ENCODE measurements around the gene BEST2. TPM values are rescaled to one million over a fixed set of nuclear protein-coding genes. Genes with fewer than 3 reads are reported as not detected.
A peak's percentile ranks its signal among the peaks of the same experiment; 100 is the strongest.

Gene BEST2
- total RNA-seq, 1 donor, result not detected

GRCh38 chr19:12730064-12730463 lies 21.5 kb upstream of the BEST2 start:
- no peak overlapping the region for H3K4me3 ChIP-seq (ENCODE audit: insufficient read depth, low read length)
- H3K79me2 ChIP-seq (ENCODE audit: insufficient read depth, low read length), result peaks cover 53% of the 10 kb centered on the region
- DNase-seq (ENCODE audit: insufficient read length, low spot score, missing footprints), result peak; percentile 21
- peaks cover 16% of the 10 kb centered on the region for H3K4me1 ChIP-seq (ENCODE audit: insufficient read depth, low read length)
- no peak overlapping the region for H3K4me2 ChIP-seq (ENCODE audit: insufficient read depth, low read length)
- H2AFZ ChIP-seq (ENCODE audit: low read length), result no peak overlapping the region
- H3K27me3 ChIP-seq (ENCODE audit: insufficient read depth, low read length), result no peaks in the 10 kb centered on the region
- no peak overlapping the region for H3K27ac ChIP-seq (ENCODE audit: low read depth, low read length)
- H4K20me1 ChIP-seq (ENCODE audit: insufficient read depth, low read length), result peaks cover 38% of the 10 kb centered on the region
- TF ChIP-seq, protein P1, sequence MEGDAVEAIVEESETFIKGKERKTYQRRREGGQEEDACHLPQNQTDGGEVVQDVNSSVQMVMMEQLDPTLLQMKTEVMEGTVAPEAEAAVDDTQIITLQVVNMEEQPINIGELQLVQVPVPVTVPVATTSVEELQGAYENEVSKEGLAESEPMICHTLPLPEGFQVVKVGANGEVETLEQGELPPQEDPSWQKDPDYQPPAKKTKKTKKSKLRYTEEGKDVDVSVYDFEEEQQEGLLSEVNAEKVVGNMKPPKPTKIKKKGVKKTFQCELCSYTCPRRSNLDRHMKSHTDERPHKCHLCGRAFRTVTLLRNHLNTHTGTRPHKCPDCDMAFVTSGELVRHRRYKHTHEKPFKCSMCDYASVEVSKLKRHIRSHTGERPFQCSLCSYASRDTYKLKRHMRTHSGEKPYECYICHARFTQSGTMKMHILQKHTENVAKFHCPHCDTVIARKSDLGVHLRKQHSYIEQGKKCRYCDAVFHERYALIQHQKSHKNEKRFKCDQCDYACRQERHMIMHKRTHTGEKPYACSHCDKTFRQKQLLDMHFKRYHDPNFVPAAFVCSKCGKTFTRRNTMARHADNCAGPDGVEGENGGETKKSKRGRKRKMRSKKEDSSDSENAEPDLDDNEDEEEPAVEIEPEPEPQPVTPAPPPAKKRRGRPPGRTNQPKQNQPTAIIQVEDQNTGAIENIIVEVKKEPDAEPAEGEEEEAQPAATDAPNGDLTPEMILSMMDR (IDR thresholded peaks at IDR 0.05; ENCODE audit: extremely low read depth, low read depth, low read length), result no peak
- H3K36me3 ChIP-seq (ENCODE audit: insufficient read depth, low read length), result peaks cover 42% of the 10 kb centered on the region
- H3K9me3 ChIP-seq (ENCODE audit: low read depth, low read length), result no peaks in the 10 kb centered on the region

GRCh38 chr19:12731337-12731736 lies 20.3 kb upstream of the BEST2 start:
- H3K4me2 ChIP-seq (ENCODE audit: insufficient read depth, low read length), result no peak overlapping the region
- no peaks in the 10 kb centered on the region for H3K27me3 ChIP-seq (ENCODE audit: insufficient read depth, low read length)
- H3K9me3 ChIP-seq (ENCODE audit: low read depth, low read length), result no peaks in the 10 kb centered on the region
- H2AFZ ChIP-seq (ENCODE audit: low read length), result no peak overlapping the region
- DNase-seq (ENCODE audit: insufficient read length, low spot score, missing footprints), result no peak
- H3K4me1 ChIP-seq (ENCODE audit: insufficient read depth, low read length), result peaks cover 18% of the 10 kb centered on the region
- H3K4me3 ChIP-seq (ENCODE audit: insufficient read depth, low read length), result no peak overlapping the region
- peaks cover 42% of the 10 kb centered on the region for H3K36me3 ChIP-seq (ENCODE audit: insufficient read depth, low read length)
- H3K79me2 ChIP-seq (ENCODE audit: insufficient read depth, low read length), result peaks cover 53% of the 10 kb centered on the region
- no peak overlapping the region for H3K27ac ChIP-seq (ENCODE audit: low read depth, low read length)
- TF ChIP-seq, protein P1 (IDR thresholded peaks at IDR 0.05; ENCODE audit: extremely low read depth, low read depth, low read length), result no peak
- H4K20me1 ChIP-seq (ENCODE audit: insufficient read depth, low read length), result peaks cover 38% of the 10 kb centered on the region

DNA sequence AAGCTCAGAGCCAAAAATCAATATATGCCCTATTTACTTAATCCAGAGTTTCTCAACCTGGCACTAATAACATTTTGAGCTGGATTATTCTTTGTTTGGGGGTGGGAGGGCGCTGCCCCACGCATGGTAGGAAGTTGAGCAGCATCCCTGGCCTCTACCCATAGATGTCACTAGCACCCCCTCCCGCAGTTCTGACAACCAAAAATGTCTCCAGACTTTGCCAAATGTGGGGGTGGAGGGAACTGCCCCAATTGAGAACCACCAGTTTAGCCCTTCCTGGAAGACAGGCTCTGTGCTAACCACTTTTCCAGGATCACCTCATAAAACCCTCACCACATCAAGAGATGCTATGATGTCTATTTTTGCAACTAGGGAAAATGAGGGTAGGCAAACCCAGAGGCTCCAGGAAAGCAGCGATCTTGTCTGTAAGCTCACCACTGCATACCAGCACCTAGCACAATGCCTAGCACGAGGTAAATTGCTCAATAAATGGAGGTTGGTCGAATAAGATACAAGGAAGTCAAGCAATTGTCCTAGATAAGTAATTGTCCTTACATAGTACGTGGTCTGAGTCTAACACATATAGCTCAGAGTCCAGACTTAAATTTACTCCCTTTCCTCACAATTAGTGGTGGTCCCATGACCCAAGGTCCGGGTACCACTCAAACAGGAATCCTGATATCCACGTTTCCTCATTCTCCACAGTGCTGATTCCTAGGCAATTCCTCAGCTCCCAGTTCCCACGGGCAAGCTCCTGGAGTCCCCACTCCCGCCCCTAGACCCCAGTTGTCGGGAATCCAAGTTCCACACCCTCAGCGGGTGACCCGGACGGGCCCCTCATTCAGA lies 18.0 kb upstream of the BEST2 start:
- no peak overlapping the region for H2AFZ ChIP-seq (ENCODE audit: low read length)
- H3K79me2 ChIP-seq (ENCODE audit: insufficient read depth, low read length), result peaks cover 67% of the 10 kb centered on the region
- no peaks in the 10 kb centered on the region for H3K9me3 ChIP-seq (ENCODE audit: low read depth, low read length)
- peaks cover 30% of the 10 kb centered on the region for H3K36me3 ChIP-seq (ENCODE audit: insufficient read depth, low read length)
- H3K4me2 ChIP-seq (ENCODE audit: insufficient read depth, low read length), result peak overlapping the region; percentile 94
- peaks cover 33% of the 10 kb centered on the region for H3K4me1 ChIP-seq (ENCODE audit: insufficient read depth, low read length)
- peak; percentile 98 for DNase-seq (ENCODE audit: insufficient read length, low spot score, missing footprints)
- H3K27me3 ChIP-seq (ENCODE audit: insufficient read depth, low read length), result no peaks in the 10 kb centered on the region
- peak overlapping the region; percentile 81 for H3K4me3 ChIP-seq (ENCODE audit: insufficient read depth, low read length)
- H4K20me1 ChIP-seq (ENCODE audit: insufficient read depth, low read length), result peaks cover 38% of the 10 kb centered on the region
- H3K27ac ChIP-seq (ENCODE audit: low read depth, low read length), result peak overlapping the region; percentile 87
- TF ChIP-seq, protein P1 (IDR thresholded peaks at IDR 0.05; ENCODE audit: extremely low read depth, low read depth, low read length), result peak; percentile 53
